ENCODE results near the gene RAI1.
"Not testable (repeated sequence)": the region's sequence is repeated elsewhere in the genome, so short reads cannot be mapped to it uniquely, and the experiment has no call there.

RAI1 gene

GRCh38 chr17:17681187-17681743 lies at the start of gene RAI1:
Gene RAI1 (plus strand): TSS chr17:17681458. CDS start chr17:17792949, 111,491 bp downstream.
- peak; percentile 57 for DNase-seq (ENCODE audit: low read depth)

GRCh38 chr17:17632690-17633089 lies 48.6 kb upstream of the RAI1 start:
- not testable (repeated sequence) for DNase-seq (ENCODE audit: low read depth)

- DNase-seq (ENCODE audit: low read depth) = no peak
Measured at GRCh38 chr17:17633310-17633709, 47.9 kb upstream of the RAI1 start.

- no peak for DNase-seq (ENCODE audit: low read depth)
Measured at GRCh38 chr17:17635126-17635525, 46.1 kb upstream of the RAI1 start.

- DNase-seq (ENCODE audit: low read depth) = not testable (repeated sequence)
Measured at GRCh38 chr17:17635537-17636271, 45.6 kb upstream of the RAI1 start.

- no peak for DNase-seq (ENCODE audit: low read depth)
Measured at GRCh38 chr17:17636272-17636885, 44.9 kb upstream of the RAI1 start.

GRCh38 chr17:17638467-17638866 lies 42.8 kb upstream of the RAI1 start:
- DNase-seq (ENCODE audit: low read depth) = no peak

GRCh38 chr17:17639661-17640270 lies 41.5 kb upstream of the RAI1 start:
- not testable (repeated sequence) for DNase-seq (ENCODE audit: low read depth)

GRCh38 chr17:17641621-17642409 lies 39.4 kb upstream of the RAI1 start:
- peak; percentile 78 for DNase-seq (ENCODE audit: low read depth)

- DNase-seq (ENCODE audit: low read depth) = not testable (repeated sequence)
Measured at GRCh38 chr17:17645148-17645547, 36.1 kb upstream of the RAI1 start.

GRCh38 chr17:17645961-17646360 lies 35.3 kb upstream of the RAI1 start:
- no peak for DNase-seq (ENCODE audit: low read depth)

GRCh38 chr17:17647524-17648178 lies 33.6 kb upstream of the RAI1 start:
- DNase-seq (ENCODE audit: low read depth) = no peak

- DNase-seq (ENCODE audit: low read depth) = no peak
Measured at GRCh38 chr17:17648762-17649161, 32.5 kb upstream of the RAI1 start.

- DNase-seq (ENCODE audit: low read depth) = no peak
Measured at GRCh38 chr17:17650959-17651358, 30.3 kb upstream of the RAI1 start.

- no peak for DNase-seq (ENCODE audit: low read depth)
Measured at GRCh38 chr17:17653343-17653742, 27.9 kb upstream of the RAI1 start.

- DNase-seq (ENCODE audit: low read depth) = no peak
Measured at GRCh38 chr17:17659340-17659739, 21.9 kb upstream of the RAI1 start.

- no peak for DNase-seq (ENCODE audit: low read depth)
Measured at GRCh38 chr17:17661134-17661533, 20.1 kb upstream of the RAI1 start.

GRCh38 chr17:17661834-17662385 lies 19.3 kb upstream of the RAI1 start:
- no peak for DNase-seq (ENCODE audit: low read depth)

GRCh38 chr17:17663160-17664063 lies 17.8 kb upstream of the RAI1 start:
- peak; percentile 74 for DNase-seq (ENCODE audit: low read depth)

- no peak for DNase-seq (ENCODE audit: low read depth)
Measured at GRCh38 chr17:17664064-17664452, 17.2 kb upstream of the RAI1 start.

Data from activated gamma-delta T cell treated with anti-CD3 and anti-CD28 coated beads, Interleukin-2, amount 50 U/mL, for 16 hours (primary cell).